Fibroblast of skin of left quadriceps (primary cell): Measurements from ENCODE around the gene POMT1.
"Not testable (repeated sequence)": the region's sequence is repeated elsewhere in the genome, so short reads cannot be mapped to it uniquely, and the experiment has no call there.

ENCODE experiments used
- DNase-seq, 2 experiments: peaks; one replicate each; pipeline ENCODE4 v3.0.0-alpha.2; 2013; ENCODE audit warnings: low read depth in 2 of 2

Gene POMT1

DNA sequence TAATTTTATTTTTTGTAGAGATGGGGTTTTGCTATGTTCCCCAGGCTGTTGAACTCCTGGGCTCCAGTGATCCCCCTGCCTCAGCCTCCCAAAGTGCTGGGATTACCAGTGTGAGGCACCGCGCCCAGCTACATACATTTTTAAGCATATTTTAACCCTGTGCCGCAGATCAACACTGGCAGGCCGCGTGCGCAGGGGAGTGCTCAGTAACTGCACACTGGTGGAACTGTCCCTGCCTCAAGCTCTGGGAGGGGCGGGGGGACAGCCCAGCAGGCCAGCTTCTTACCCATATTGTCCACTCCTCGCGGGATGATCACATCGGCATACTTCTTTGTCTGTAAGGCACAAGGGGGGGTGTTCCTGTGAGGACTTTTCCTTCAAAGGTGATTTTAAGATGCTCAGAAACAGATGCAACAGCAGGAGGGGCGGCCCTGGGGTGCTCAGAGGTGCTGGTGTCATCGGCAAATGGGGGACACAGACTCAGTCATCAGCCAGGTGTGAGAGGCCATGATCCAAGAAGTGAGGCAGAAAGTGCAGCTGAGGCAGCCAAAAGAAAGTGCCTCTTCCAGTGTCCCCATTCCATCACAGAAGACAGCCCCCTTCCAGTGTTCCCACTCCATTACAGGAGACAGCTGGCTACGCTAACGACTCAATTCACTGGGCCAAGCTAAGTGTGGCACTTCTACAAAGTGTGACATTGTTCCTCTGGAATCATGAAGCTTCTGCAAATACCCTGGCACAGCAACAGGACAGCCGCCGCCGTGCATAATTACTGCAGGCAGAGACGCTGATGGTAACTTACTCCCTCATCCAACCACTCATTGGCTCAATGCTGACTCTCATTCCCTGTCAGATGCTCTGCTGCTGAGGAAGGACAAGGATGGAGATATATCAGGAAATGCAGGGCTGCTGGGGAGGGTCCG is 23.2 kb downstream of the POMT1 start:
- DNase-seq, result no peak

DNA sequence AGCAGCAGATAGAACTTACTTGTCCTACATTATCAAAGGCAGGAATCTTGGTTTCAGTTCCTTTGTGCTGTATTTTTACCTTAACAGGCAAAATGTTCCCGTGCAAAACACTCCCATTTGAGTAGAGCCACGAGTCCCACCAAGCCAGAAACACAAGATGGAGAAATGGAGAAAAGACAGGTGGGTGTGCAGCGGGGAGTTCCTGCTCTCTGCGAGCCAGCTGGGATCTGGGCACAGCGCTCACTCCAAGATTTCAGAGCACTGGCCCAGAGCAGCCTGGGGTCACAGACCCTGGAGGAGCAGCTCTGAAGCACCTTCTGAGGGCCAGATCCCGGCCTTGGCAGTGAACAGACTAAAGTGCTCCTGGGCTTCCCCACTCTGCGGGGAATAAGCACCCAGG is 25.5 kb downstream of the POMT1 start:
- DNase-seq, result no peak

DNA sequence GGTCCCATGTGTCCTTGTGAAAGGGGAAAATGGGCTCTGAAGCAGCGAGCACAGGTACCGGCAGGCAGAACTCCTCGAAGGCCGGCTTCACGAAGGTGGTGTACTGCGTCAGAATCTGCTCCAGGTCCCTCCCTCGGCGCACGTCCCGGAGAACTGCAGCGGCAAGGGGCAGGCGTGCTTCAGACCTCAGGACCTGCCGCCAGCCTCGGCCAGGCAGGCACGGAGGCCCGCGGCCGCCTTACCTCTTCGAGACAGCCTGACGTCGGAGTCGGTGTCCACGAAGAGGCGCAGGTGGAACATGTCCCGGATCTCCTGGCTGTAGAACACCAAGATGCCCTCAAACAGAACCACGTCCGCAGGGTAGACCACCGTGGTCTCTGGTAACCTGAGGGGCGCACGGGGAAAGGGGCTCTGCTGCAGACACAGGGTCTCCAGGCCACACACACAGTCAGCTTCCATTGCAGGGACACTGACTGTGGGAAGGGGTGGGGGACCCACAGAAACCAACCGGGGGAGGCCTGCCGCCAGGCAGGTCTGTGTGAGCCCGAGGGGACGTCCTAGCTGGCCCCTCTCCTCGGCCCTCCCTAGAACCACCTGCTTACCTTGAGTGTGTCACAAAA is 26.3 kb downstream of the POMT1 start:
- no peak for DNase-seq

DNA sequence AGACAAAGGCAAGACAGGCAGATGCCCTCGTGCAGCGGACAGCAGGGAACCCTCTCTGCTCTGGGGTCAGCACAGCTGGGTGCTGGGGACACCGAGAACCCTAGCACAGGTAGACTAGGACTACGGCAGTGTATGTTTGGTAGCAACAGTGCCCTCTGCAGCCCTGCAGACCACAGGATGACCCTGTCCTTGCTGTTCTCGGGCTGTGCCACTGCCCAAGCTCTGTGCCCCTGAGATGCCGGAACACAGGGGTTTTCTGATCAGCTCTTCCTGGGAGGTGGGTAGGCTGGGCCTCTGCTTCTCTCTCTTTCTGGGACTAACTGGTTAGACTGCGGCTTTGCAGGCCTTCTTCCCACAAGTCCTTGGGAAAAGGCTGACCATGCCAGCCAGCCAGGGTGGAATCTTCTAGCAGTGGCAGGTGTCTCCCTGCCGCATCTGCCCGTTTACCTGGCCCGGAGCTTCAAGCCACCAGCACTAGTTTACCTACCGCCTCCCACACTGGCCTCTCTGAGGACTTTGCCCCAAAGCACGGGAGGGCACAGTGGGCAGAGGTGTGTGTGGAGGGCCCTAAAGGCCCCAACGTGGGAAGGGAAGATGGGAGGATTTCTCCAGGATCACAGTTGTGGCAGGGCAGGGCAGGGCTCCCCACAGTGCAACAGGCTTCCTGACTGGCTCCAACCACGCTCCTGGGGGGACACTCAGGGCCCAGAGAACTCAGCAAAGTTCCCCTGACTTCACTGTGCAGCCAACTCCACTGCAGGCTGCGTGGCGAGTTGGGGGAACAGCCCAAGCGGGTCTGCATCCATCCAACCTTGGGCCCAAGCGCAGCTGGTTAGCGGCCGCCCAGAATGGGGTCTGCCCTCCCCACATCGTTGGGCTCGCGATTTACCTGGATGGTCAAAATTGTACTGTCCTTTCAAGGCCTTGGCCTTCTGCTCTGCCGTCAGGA is 27.2 kb downstream of the POMT1 start:
- no peak for DNase-seq

DNA sequence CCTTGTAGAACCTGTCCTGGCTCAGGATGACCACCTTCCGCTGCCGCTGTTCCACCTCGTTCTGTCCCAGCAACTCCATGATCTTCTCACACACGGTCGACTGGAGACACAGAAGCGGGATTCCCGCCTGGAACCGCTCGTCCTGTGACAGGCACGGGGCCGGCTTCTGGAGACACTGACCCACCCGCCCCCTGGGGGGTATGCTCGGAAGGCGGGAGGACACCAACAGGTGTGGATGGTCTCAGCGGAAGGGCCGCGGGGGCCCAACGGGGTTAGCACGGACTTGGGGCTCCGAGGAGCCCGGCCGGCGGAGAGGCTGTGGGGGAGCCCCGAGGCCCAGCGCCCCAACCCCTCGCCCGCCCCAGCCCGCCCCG is 27.8 kb downstream of the POMT1 start:
- no peak for DNase-seq

DNA sequence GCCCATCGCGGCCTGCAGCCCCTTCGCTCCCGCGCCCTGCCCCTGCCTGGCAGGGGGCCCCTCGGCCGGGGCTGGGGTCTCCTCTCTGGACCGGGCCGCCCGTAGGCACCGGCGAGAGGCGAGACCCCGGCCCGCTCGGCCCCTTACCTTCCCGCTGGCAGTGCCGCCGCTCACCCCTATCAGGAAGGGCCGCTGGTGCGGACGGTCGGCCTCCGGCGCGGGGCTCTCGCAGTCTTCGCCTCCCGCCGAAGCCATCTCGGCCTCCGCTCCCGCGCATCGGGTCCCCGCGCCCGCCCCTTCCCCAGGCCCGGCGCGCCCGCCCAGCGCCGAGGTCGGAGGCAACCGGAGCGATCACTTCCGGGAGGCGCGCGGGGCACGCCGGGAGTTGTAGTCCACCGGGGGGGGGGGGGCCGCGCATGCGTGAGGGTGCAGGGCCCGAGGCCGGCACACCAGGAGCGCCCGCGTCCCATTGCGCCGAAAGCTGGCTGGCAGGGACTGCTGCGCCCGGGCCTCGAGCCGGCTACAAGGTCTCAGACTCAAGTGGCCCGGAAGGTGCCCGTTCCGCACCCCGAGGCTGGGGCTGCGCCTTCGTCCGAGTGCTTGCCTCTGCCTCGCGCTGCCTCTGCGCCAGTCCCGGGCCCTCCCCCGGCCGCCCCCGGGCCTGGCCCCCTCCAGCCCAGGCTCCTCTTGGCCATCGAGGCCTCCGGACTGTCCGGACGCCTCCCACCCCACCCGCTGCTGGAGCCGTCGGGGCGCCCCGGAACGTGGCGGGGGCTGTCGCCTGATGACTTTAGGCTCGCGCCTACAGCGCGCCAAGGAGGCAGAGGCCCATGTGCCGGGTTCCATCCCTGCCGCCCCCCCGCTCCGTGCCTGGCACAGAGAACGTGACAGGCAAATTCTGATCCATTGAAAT is 28.5 kb downstream of the POMT1 start, which contains the start of gene UCK1:
Gene UCK1, minus strand, starts transcription at position 344 of the 913 bp plus-strand sequence. Its CDS starts 89 bp downstream, at position 255.
- peak; percentile 38 to 48 for DNase-seq

DNA sequence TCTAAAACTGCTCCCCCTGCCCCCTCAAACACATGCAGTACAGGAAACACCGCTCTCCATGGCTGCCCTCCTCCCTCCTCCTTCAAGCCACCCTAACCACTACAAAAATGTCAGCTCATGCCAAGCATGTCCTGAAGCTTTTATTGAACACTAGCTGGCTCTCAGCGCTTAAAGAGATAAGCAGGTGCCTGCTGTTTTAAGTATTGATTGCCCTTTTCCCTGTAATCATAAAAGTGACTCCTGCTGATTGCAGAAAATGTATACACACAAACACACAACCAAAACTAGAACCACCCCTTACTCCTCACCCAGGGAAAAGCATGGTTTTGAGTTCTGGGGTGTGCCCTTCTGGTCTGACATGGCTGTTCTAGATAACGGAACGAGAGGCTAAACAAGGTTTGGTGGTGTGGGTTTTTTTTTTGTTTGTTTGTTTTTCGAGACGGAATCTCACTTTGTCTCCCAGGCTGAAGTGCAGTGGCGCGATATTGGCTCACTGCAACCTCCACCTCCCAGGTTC is 32.1 kb downstream of the POMT1 start:
- no peak for DNase-seq

DNA sequence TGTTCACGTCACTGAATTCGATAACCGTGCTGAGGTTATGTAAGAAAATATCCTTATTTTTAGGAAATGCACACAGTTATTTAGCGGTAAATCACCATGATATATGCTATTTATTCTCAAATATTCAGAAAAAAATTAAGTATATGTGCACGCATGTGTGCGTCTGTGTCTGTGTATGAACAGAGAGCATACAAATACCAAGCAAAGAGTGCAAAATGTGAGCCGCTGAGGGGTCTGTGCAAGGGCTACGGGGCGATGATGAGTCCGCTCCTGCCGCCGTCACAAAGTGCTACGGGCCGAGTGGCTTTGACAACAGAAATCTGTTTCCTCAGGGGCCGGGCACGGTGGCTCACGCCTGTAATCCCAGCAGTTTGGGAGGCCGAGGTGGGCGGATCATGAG is 35.2 kb downstream of the POMT1 start:
- DNase-seq, result no peak

DNA sequence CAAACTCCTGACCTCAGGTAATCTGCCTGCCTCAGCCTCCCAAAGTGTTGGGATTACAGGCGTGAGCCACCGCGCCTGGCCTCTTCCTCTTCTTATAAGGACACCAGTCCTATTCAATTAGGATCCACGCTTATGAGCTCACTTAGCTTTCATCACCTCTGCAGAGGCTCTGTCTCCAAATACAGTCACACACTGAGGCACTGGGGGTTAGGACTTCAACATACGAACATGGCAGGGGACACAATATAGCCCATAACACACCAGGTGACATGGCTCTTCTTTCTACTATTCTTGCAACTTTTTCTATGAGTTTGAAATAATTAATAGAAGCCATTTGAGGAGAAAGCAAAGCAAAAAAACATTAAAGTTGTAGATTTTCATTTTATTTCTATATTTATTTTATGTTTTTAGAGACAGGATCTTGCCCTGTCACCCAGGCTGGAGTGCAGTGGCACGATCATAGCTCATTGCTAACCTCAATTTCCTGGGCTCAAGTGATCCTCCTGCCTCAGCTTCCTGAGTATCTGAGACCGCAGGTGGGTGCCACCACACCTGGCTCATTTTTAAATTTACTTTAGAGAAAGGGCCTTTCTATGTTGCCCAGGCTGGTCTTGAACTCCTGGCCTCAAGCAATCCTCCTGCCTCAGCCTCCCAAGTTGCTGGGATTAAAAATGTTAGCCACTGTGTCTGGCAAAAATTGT is 36.7 kb downstream of the POMT1 start:
- DNase-seq, result no peak

DNA sequence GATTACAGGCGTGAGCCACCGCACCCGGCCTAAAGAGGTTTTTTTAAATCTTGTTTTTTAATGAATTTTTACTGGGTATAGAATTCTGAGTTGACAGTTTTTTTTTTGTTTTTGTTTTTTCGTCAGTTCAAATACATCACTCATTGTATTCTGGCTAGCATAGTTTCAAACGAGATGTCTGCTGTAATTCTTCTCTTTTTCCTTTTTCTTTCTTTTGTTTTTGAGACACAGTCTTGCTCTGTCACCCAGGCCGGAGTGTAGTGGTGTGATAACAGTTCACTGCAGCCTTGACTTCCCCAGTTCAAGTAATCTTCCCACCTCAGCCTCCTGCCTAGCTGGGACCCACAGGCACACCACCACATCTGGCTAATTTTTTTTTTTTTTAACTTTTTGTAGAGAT is 40.4 kb downstream of the POMT1 start:
- DNase-seq, result no peak

DNA sequence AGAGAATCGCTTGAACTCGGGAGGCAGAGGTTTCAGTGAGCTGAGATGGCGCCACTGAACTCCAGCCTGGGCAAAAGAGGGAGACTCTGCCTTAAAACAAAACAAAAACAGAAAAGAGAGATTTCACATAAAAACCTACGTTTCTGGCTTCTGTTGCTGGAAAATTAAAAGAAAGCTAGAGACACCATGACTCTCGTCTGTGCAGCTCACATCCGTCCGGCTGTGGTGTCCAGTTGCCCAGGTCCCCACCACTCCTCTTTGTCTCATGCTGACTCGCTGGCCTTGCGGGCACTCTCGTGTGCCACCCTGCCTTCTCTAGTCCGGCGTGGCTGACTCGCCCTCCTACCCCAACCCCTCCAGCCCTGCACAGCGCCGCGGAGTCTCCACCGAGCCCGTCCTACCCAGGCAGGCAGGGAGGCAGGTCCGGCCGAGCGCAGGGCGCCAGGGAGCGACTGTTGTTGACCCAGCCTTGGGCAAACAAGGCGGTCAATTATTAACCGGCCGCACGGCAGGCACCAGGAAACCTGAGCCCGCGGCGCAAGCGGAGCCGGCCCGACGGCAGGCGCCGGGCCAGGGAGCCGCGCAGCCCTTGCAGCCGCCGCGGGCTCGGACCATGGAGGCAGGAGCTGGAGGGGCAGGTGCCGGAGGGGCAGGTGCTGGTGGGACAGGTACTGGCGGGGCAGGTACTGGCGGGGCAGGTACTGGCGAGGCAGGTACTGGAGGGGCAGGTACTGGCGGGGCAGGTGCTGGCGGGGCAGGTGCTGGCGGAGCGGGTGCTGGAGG is 42.5 kb downstream of the POMT1 start, which contains the start of gene PRRT1B:
Gene PRRT1B, plus strand, starts transcription at position 521 of the 783 bp plus-strand sequence. Its CDS starts 93 bp downstream, at position 614.
- DNase-seq, result no peak

DNA sequence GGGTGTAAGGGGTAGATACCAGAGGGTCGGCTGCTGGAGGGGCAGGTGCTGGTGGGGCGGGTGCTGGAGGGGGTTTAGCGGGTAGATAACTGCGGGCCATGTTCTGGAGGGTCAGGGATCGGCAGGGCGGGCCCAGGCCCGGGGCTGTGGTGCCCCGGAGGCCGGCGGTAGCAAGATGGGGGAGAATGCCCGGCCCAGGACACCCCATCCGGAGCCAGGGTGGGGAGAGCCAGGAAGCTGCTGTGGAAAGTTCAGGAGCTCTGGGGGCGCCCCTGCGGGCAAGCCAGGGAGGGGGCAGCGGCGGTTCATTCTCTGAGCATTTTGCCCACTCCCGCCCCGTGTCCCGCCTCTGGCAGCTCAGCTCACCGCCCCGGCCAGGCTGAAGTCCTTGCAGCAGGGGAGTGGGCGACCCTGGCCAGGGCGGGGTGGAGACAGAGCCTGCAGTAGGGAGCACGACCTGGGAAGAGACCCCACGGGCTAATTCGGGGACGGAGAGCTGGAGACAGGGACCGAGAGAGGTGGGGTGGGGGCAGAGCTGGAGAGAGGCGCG is 43.1 kb downstream of the POMT1 start:
- no peak for DNase-seq

DNA sequence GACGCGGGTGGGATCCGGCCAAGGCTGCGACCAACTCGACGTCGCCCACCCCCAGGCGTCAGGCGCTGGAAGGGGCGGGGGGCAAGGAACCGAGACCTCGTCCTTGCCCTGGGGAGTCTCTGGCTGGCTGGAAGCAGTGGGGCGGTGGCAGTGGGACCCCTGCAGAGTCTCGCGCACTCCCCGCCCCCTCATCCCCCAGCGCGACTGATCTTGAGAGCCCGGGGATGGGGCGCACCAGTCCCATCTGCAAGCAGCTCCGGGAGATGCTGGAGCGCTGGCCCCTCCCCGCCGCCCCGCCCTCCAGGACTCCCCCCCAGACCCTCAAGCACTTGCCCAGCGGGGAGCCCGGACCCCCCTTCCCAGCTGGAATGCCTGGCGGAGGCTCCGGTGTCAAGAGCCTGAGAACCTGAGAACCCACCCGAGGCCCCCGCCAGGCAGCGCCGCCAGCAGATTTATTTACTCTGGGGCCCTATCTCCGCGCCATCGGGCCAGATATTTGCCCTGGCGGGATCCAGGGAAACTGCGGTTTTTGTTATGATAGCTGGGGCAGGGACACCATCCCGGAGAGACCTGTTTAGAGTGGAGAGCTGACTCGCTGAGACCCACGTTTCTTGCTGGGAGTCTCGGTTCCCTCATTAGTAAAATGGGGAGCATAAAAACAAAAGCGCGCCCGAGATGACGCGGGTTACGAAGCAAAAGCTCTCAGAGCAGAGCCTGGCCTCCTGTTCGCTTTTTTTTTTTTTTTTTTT is 43.8 kb downstream of the POMT1 start:
- no peak for DNase-seq

DNA sequence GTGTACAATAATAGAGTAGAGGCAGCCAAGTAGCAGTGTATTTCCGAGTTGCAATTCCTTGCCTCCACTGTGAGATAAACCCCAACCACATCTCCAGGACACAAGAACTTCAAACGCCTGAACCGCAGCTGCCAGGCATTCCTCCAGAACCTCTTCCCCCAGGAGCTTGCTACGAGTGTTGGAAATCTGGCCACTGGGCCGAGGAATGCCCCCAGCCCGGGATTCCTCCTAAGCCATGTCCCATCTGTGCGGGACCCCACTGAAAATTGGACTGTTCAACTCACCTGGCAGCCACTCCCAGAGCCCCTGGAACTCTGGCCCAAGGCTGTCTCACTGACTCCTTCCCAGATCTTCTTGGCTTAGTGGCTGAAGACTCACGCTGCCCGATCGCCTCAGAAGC is 46.5 kb downstream of the POMT1 start:
- DNase-seq, result not testable (repeated sequence)

DNA sequence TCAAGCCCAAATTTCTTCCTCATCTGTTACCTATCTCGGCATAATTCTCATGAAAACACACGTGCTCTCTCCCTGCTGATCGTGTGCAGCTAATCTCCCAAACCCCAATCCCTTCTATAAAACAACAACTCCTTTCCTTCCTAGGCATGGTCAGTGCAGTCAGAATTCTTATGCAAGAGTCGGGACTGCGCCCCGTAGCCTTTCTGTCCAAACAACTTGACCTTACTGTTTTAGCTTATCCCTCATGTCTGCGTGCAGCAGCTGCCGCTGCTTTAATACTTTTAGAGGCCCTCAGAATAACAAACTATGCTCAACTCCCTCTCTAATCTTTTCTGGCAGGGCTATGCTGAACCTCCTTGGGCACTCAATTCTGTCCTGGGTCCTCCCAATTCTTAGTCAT is 47.7 kb downstream of the POMT1 start:
- DNase-seq, result not testable (repeated sequence)

DNA sequence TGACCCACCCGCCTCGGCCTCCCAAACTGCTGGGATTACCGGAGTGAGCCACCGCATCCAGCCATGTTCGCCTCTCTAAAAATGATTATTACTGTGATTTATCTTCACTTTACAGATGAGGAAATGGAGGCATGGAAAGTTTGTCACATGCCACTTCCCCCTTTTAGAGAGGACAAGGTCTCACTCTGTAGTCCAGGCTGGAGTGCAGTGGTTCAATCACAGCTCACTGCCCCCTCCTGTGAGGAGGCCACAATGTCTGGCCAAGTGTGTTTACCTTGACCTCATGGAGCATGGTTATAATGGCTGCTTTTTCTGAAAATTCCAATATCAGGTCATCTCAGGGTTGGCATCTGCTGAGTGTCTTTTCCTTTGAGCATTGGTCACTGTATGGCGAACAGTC is 49.3 kb downstream of the POMT1 start:
- no peak for DNase-seq

DNA sequence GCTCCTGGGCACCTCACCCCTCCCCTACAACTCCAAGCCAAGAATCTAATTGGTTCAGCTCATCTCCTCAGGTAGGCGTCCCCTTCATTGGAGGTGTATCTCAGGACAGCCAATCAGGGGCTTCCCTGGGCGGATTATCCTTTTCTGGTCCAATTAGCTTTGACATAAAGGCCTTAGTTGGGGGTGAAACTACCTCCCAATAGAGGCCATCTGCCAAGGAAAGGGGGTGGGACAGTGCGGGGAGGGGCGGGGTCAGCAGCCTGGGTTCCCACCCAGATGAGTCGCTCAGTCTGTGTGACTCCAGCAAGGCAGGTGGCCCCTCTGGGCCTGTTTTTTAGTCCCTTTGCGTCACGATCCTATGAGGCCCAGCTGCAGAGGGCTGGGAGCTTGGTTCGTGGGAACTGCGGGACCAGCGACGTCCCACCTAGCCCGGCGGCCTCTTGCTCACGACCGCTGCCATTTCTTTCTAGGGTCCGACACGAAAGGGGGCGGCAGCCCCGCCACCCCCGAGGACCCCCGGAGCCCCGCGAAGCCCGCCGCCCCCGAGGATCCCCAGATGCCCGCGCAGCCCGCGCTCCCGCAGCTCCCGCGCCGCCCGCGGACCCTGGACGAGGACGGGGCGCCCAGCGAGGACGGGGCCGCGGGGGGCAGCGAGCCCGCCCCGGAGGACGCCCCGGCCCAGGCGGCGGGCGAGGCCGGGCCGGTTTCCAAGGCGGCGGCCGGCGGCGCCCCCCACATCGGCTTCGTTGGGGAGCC is 51.5 kb downstream of the POMT1 start:
- no peak for DNase-seq
